Liver (tissue), 3 donors: Measurements from ENCODE around the gene SKAP2.
"Not testable (repeated sequence)": the region's sequence is repeated elsewhere in the genome, so short reads cannot be mapped to it uniquely, and the experiment has no call there.

Experiments used
- GABPA ChIP-seq, 2 donors: IDR thresholded peaks in 1 of 2; conservative IDR thresholded peaks in 1 of 2; 2 replicates each; pipeline ENCODE4 v1.6.1; 2016; ENCODE audit warnings: antibody characterized with exemption in 2 of 2, mild to moderate bottlenecking in 1 of 2, moderate library complexity in 1 of 2
- HNF4G ChIP-seq: IDR thresholded peaks from 2 replicates; pipeline ENCODE4 v1.6.1; 2016; ENCODE audit warnings: antibody characterized with exemption
- JUND ChIP-seq, 2 donors: IDR thresholded peaks; 2 replicates each; pipeline ENCODE4 v1.6.1; 2016; ENCODE audit warnings: antibody characterized with exemption in 2 of 2
- NR2F2 ChIP-seq: IDR thresholded peaks from 2 replicates; pipeline ENCODE4 v1.6.1; 2016; ENCODE audit warnings: antibody characterized with exemption
- RAD21 ChIP-seq, 2 donors: IDR thresholded peaks; 2 replicates each; pipeline ENCODE4 v1.6.1; 2016; ENCODE audit warnings: antibody characterized with exemption in 2 of 2, mild to moderate bottlenecking in 2 of 2
- RXRA ChIP-seq, 2 donors: IDR thresholded peaks; 2 replicates each; pipeline ENCODE4 v1.6.1; 2017 to 2018; ENCODE audit warnings: antibody characterized with exemption in 2 of 2, mild to moderate bottlenecking in 1 of 2
- SP1 ChIP-seq: IDR thresholded peaks from 2 replicates; pipeline ENCODE4 v1.6.1; 2018; ENCODE audit warnings: antibody characterized with exemption, mild to moderate bottlenecking
- TF ChIP-seq, protein P1 (sequence below): fragments of 150-350 bp; IDR thresholded peaks from 2 replicates; pipeline ENCODE4 v1.5.1; 2017; ENCODE audit warnings: improper control_type of control experiment, low read depth, low read length; ENCODE audit not compliant: missing input control
- TF ChIP-seq, protein P2 (sequence below): IDR thresholded peaks from 2 replicates; pipeline ENCODE4 v1.6.1; 2016; ENCODE audit warnings: antibody characterized with exemption
- TF ChIP-seq, protein P3 (sequence below): IDR thresholded peaks from 2 replicates; pipeline ENCODE4 v1.6.1; 2016; ENCODE audit warnings: antibody characterized with exemption, mild to moderate bottlenecking
- TF ChIP-seq, protein P4 (sequence below): IDR thresholded peaks from 2 replicates; pipeline ENCODE4 v1.6.1; 2016; ENCODE audit warnings: antibody characterized with exemption
- TF ChIP-seq, protein P5 (sequence below): IDR thresholded peaks from 2 replicates; pipeline ENCODE4 v1.6.1; 2016; ENCODE audit warnings: antibody characterized with exemption
- donor health status: healthy.
- donor health status: healthy.

DNA sequence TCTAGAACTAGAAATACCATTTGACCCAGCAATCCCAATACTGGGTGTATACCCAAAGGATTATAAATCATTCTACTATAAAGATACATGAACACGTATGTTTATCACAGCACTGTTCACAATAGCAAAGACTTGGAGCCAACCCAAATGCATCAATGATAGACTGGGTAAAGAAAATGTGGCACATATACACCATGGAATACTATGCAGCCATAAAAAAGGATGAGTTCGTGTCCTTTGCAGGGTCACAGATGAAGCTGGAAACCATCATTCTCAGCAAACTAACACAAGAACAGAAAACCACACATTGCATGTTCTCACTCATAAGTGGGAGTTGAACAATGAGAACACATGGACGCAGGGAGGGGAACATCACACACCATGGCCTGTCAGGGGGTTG is 27.6 kb downstream of the SKAP2 start:
- TF ChIP-seq, protein P1, sequence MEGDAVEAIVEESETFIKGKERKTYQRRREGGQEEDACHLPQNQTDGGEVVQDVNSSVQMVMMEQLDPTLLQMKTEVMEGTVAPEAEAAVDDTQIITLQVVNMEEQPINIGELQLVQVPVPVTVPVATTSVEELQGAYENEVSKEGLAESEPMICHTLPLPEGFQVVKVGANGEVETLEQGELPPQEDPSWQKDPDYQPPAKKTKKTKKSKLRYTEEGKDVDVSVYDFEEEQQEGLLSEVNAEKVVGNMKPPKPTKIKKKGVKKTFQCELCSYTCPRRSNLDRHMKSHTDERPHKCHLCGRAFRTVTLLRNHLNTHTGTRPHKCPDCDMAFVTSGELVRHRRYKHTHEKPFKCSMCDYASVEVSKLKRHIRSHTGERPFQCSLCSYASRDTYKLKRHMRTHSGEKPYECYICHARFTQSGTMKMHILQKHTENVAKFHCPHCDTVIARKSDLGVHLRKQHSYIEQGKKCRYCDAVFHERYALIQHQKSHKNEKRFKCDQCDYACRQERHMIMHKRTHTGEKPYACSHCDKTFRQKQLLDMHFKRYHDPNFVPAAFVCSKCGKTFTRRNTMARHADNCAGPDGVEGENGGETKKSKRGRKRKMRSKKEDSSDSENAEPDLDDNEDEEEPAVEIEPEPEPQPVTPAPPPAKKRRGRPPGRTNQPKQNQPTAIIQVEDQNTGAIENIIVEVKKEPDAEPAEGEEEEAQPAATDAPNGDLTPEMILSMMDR = not testable (repeated sequence)
- TF ChIP-seq, protein P2, sequence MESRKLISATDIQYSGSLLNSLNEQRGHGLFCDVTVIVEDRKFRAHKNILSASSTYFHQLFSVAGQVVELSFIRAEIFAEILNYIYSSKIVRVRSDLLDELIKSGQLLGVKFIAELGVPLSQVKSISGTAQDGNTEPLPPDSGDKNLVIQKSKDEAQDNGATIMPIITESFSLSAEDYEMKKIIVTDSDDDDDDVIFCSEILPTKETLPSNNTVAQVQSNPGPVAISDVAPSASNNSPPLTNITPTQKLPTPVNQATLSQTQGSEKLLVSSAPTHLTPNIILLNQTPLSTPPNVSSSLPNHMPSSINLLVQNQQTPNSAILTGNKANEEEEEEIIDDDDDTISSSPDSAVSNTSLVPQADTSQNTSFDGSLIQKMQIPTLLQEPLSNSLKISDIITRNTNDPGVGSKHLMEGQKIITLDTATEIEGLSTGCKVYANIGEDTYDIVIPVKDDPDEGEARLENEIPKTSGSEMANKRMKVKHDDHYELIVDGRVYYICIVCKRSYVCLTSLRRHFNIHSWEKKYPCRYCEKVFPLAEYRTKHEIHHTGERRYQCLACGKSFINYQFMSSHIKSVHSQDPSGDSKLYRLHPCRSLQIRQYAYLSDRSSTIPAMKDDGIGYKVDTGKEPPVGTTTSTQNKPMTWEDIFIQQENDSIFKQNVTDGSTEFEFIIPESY = not testable (repeated sequence)
- TF ChIP-seq GABPA (IDR thresholded peaks at IDR 0.05 in 1 of 2, conservative IDR thresholded peaks at IDR 0.05 in 1 of 2); SP1; NR2F2; RAD21 (IDR thresholded peaks at IDR 0.05); JUND (IDR thresholded peaks at IDR 0.05); HNF4G; RXRA (IDR thresholded peaks at IDR 0.05): not testable (repeated sequence)
- TF ChIP-seq, protein P3, sequence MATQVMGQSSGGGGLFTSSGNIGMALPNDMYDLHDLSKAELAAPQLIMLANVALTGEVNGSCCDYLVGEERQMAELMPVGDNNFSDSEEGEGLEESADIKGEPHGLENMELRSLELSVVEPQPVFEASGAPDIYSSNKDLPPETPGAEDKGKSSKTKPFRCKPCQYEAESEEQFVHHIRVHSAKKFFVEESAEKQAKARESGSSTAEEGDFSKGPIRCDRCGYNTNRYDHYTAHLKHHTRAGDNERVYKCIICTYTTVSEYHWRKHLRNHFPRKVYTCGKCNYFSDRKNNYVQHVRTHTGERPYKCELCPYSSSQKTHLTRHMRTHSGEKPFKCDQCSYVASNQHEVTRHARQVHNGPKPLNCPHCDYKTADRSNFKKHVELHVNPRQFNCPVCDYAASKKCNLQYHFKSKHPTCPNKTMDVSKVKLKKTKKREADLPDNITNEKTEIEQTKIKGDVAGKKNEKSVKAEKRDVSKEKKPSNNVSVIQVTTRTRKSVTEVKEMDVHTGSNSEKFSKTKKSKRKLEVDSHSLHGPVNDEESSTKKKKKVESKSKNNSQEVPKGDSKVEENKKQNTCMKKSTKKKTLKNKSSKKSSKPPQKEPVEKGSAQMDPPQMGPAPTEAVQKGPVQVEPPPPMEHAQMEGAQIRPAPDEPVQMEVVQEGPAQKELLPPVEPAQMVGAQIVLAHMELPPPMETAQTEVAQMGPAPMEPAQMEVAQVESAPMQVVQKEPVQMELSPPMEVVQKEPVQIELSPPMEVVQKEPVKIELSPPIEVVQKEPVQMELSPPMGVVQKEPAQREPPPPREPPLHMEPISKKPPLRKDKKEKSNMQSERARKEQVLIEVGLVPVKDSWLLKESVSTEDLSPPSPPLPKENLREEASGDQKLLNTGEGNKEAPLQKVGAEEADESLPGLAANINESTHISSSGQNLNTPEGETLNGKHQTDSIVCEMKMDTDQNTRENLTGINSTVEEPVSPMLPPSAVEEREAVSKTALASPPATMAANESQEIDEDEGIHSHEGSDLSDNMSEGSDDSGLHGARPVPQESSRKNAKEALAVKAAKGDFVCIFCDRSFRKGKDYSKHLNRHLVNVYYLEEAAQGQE = not testable (repeated sequence)
- TF ChIP-seq, protein P4, sequence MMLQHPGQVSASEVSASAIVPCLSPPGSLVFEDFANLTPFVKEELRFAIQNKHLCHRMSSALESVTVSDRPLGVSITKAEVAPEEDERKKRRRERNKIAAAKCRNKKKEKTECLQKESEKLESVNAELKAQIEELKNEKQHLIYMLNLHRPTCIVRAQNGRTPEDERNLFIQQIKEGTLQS = not testable (repeated sequence)
- TF ChIP-seq, protein P5, sequence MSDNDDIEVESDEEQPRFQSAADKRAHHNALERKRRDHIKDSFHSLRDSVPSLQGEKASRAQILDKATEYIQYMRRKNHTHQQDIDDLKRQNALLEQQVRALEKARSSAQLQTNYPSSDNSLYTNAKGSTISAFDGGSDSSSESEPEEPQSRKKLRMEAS = not testable (repeated sequence)
